Measurements from ENCODE around the gene SETBP1. TPM values are rescaled to one million over a fixed set of nuclear protein-coding genes. Genes with fewer than 3 reads are reported as not detected.

Gene SETBP1
- 10 to 100 TPM; 16.2 to 33.6 (median 24.4) TPM for total RNA-seq

DNA sequence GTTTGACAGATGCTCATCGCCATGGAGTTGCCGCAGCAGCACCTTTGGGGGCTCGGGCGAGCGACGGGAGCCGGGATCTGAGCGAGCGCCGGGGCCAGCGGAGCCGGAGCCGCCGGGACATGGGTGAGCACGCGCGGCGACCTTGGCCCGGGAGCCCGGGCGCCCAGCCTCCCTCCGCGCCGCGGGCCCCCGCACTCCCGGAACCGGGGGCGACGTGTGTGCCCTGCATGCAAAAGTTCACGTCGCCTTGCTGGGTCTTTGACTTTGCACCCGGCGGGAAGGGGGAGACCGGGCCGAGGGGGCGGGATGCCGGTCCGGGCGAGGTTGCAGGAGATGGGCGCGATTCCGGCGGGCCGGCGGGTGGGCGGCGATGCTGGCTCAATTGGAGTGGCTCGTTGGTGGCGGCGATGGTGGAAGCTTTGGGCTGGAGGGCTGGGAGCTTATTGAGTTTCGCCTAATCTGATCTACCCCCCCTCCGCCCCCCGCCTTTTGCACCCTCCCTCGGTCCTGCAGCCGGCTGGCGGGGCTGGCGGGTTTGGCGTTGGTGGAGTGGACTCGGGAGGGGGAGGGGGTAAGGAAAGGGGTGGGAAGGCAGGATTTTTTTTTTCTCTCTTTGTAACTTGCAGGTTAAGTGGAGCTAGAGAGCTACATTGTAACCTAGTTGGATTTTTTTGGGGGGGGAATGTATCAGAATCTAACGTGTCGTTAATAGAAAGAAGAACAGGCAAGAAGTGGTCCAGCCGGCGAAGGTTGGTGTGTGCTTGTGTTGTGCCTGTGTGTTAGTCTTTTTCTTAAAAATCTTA is at the start of gene SETBP1:
TSS of gene SETBP1 (plus strand) at position 616 of the 803 bp plus-strand sequence. CDS start 20,459 bp downstream, outside the sequence.
- Histone ChIP-seq H3K4me3 (peak within 1 kb of the TSS; percentile 55 to 87 (median 80)), H3K36me3 (no peaks in the 10 kb centered on the region), H3K4me1 (peaks cover 0 to 9% (median 7%) of the 10 kb centered on the region in 4 donors), H3K27ac (peak within 1 kb of the TSS; percentile 95 to 99 (median 98)), H3K27me3 (no peaks in the 10 kb centered on the region), H3K9me3 (no peaks in the 10 kb centered on the region)
- 0% methylated on average over 4 to 33 of the region's 64 CpGs for WGBS, 2 donors (ENCODE audit: low coverage in 1 of 2)
- TF ChIP-seq POLR2A (IDR thresholded peaks at IDR 0.05) (peak; percentile 34), POLR2AphosphoS5 (IDR thresholded peaks at IDR 0.05) (peak in 2 of 3 donors; percentile 27 to 41), EP300 (IDR thresholded peaks at IDR 0.05; ENCODE audit: low read depth) (no peak)
- TF ChIP-seq, protein P1, sequence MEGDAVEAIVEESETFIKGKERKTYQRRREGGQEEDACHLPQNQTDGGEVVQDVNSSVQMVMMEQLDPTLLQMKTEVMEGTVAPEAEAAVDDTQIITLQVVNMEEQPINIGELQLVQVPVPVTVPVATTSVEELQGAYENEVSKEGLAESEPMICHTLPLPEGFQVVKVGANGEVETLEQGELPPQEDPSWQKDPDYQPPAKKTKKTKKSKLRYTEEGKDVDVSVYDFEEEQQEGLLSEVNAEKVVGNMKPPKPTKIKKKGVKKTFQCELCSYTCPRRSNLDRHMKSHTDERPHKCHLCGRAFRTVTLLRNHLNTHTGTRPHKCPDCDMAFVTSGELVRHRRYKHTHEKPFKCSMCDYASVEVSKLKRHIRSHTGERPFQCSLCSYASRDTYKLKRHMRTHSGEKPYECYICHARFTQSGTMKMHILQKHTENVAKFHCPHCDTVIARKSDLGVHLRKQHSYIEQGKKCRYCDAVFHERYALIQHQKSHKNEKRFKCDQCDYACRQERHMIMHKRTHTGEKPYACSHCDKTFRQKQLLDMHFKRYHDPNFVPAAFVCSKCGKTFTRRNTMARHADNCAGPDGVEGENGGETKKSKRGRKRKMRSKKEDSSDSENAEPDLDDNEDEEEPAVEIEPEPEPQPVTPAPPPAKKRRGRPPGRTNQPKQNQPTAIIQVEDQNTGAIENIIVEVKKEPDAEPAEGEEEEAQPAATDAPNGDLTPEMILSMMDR (IDR thresholded peaks at IDR 0.05) = no peak
- intact Hi-C loops (cut with DNase I; ENCODE audit: low total_unique reads) = loop anchor here (10.0 kb wide), 1 partner anchor 124 kb away; no protein-coding TSS in a partner anchor
- in situ Hi-C loops (cut with MboI; ENCODE audit: low pct_ligation_motif_present in 1 of 4, low pct_unique_long_range_greater_than_20kb in 1 of 4, low sequenced_read_pairs in 3 of 4) = loop anchor here in 3 of 4 donors (10.0 to 25.0 kb wide), 4 partner anchors 132 to 532 kb away; no protein-coding TSS in a partner anchor
- peak; percentile 71 for DNase-seq

DNA sequence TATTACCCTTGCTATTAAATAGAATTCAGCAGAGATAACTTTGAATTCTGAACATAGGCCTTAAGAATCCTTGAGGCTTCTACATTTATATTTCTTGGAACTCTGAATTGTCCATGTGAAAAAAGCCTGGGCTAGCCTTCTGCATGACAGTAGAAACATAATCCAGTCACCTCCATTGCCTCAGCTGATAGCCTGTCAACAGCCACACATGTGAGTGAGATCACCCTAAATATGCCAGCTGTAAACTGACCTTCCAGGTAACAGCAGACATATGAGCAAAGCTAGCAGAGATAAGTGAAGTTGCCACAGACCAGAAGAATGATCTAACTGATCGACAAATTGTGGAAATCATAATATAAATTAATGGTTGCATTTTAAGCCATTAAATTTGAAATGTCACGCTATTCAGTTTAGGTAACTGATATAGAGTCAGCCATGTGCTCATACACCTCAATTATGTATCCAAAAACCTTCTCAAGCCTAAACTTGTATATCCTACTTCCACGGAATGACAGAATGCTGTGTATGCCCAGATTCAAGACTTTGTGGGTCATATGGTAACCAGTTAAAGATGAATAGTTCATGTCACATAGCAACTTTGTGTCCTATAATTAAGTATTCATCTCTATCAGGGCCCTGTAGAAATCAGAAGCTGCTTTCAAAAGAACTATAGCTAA is 48.1 kb upstream of the SETBP1 start:
- TF ChIP-seq POLR2AphosphoS5 (IDR thresholded peaks at IDR 0.05) = no peak
- no peak for TF ChIP-seq EP300 (IDR thresholded peaks at IDR 0.05; ENCODE audit: low read depth)
- TF ChIP-seq, protein P1 (IDR thresholded peaks at IDR 0.05) = no peak
- TF ChIP-seq POLR2A (IDR thresholded peaks at IDR 0.05) = no peak
- no peaks in the 10 kb centered on the region for H3K36me3 ChIP-seq
- H3K27me3 ChIP-seq = no peaks in the 10 kb centered on the region
- H3K4me1 ChIP-seq = no peaks in the 10 kb centered on the region
- H3K4me3 ChIP-seq = no peak overlapping the region
- WGBS, 2 donors (ENCODE audit: low coverage in 1 of 2) = 96% methylated on average over 3 of the region's 3 CpGs
- intact Hi-C loops (cut with DNase I; ENCODE audit: low total_unique reads) = no loop called here
- DNase-seq = no peak
- H3K27ac ChIP-seq = no peak overlapping the region
- in situ Hi-C loops (cut with MboI; ENCODE audit: low pct_ligation_motif_present in 1 of 4, low pct_unique_long_range_greater_than_20kb in 1 of 4, low sequenced_read_pairs in 3 of 4) = no loop called here
- H3K9me3 ChIP-seq = no peaks in the 10 kb centered on the region

DNA sequence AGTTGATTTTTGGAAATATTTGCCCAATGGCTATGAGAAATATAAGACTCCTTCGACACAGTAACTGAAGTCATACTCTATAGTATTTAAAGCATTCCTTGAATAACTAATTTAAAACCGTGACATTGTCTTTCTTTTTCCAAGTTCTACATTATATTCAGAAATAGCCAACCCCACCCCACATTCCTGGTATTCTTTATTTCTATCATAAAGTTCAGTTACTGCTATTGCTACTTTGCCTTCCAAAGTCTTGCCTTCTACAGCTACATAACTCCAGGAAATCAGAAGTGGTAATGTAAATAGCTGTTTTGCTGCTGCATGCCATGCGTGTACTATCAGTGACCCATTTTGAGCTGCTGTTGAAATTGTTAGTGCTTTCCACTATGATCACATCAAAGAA is 45.1 kb upstream of the SETBP1 start:
- 57 to 75% methylated on average over 3 of the region's 3 CpGs for WGBS, 2 donors (ENCODE audit: low coverage in 1 of 2)
- no peak for TF ChIP-seq EP300 (IDR thresholded peaks at IDR 0.05; ENCODE audit: low read depth)
- TF ChIP-seq POLR2AphosphoS5 (IDR thresholded peaks at IDR 0.05) = no peak
- TF ChIP-seq POLR2A (IDR thresholded peaks at IDR 0.05) = no peak
- TF ChIP-seq, protein P1 (IDR thresholded peaks at IDR 0.05) = no peak
- no peaks in the 10 kb centered on the region for H3K27me3 ChIP-seq
- no peaks in the 10 kb centered on the region for H3K9me3 ChIP-seq
- DNase-seq = no peak
- H3K4me3 ChIP-seq = no peak overlapping the region
- H3K4me1 ChIP-seq = no peaks in the 10 kb centered on the region
- in situ Hi-C loops (cut with MboI; ENCODE audit: low pct_ligation_motif_present in 1 of 4, low pct_unique_long_range_greater_than_20kb in 1 of 4, low sequenced_read_pairs in 3 of 4) = no loop called here
- no peak overlapping the region for H3K27ac ChIP-seq
- H3K36me3 ChIP-seq = no peaks in the 10 kb centered on the region
- intact Hi-C loops (cut with DNase I; ENCODE audit: low total_unique reads) = no loop called here

DNA sequence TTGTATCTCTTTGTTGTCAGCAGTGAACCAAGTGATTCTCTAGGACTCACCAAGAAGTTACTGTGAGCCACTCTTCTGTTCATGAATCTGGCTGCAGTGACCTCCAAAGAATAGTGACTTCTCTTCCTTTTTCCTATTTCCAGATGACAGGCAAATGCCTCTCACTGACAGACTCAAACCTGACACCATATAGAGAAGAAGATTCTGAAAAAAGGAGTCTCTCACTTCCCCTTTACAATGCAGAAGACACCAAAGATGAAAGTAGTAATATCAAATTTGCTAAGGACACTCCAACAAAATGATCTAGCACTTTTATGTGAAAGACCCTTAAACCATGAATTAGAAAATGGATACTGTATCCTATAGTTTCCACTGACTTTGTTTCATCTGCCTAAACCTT is 44.4 kb upstream of the SETBP1 start:
- Histone ChIP-seq H3K9me3 (no peaks in the 10 kb centered on the region), H3K27me3 (no peaks in the 10 kb centered on the region), H3K36me3 (no peaks in the 10 kb centered on the region), H3K27ac (no peak overlapping the region), H3K4me3 (no peak overlapping the region), H3K4me1 (no peaks in the 10 kb centered on the region)
- TF ChIP-seq POLR2AphosphoS5 (IDR thresholded peaks at IDR 0.05) (no peak), POLR2A (IDR thresholded peaks at IDR 0.05) (no peak), EP300 (IDR thresholded peaks at IDR 0.05; ENCODE audit: low read depth) (no peak)
- TF ChIP-seq, protein P1 (IDR thresholded peaks at IDR 0.05) = no peak
- DNase-seq = no peak
- intact Hi-C loops (cut with DNase I; ENCODE audit: low total_unique reads) = no loop called here
- in situ Hi-C loops (cut with MboI; ENCODE audit: low pct_ligation_motif_present in 1 of 4, low pct_unique_long_range_greater_than_20kb in 1 of 4, low sequenced_read_pairs in 3 of 4) = no loop called here
